Uterus (tissue), 4 donors: ENCODE measurements around the gene MLLT6. TPM values are rescaled to one million over a fixed set of nuclear protein-coding genes. Genes with fewer than 3 reads are reported as not detected.

ENCODE experiments used
- DNase-seq, 2 donors: peaks; one replicate each; pipeline ENCODE4 v3.0.0-alpha.2; 2019 to 2020
- H3K27ac ChIP-seq, 2 donors: fragments of 200-600 bp; sonication (generic); 1 replicate in 1 of 2; 2 replicates in 1 of 2; pipeline ENCODE4 v1.5.1; 2016 to 2018
- H3K27me3 ChIP-seq, 2 donors: fragments of 200-600 bp; sonication (generic); one replicate each; pipeline ENCODE4 v1.5.1; 2018 to 2019; ENCODE audit warnings: control low read depth in 1 of 2
- H3K36me3 ChIP-seq, 2 donors: fragments of 200-600 bp; sonication (generic); one replicate each; pipeline ENCODE4 v1.5.1; 2019; ENCODE audit warnings: control low read depth in 1 of 2
- H3K4me1 ChIP-seq, 2 donors: fragments of 200-600 bp; sonication (generic); one replicate each; pipeline ENCODE4 v1.5.1; 2018 to 2019; ENCODE audit warnings: control low read depth in 1 of 2
- H3K4me3 ChIP-seq, 2 donors: fragments of 200-600 bp; sonication (generic); 1 replicate in 1 of 2; 2 replicates in 1 of 2; pipeline ENCODE4 v1.5.1; 2018 to 2019; ENCODE audit warnings: mild to moderate bottlenecking in 1 of 2
- H3K9me3 ChIP-seq, 2 donors: fragments of 200-600 bp; sonication (generic); one replicate each; pipeline ENCODE4 v1.5.1; 2019; ENCODE audit warnings: control low read depth in 1 of 2
- POLR2A ChIP-seq, 2 donors: fragments of 450-650 bp; IDR thresholded peaks; one replicate each; pipeline ENCODE4 v1.6.1; 2016; ENCODE audit warnings: antibody characterized with exemption in 2 of 2, mild to moderate bottlenecking in 1 of 2, moderate library complexity in 1 of 2
- intact Hi-C: fragments of 100-400 bp; cut with DNase I; formaldehyde crosslinking; loops from one replicate; pipeline ENCODE4 v1.15.1; 2023; ENCODE audit warnings: low total_unique reads
- total RNA-seq, 4 donors: library from RNA; depleted of rRNA in 3 of 4; stranded (reverse); fragments of >200 nt in 3 of 4; gene quantifications; one replicate each; pipeline versions ENCODE4 v1.1.0 to v1.2.4, GENCODE V29; 2014 to 2023
- TF ChIP-seq, protein P1 (sequence below), 4 experiments: fragments of 200-600 bp in 2 of 4; fragments of 450-650 bp in 2 of 4; sonication (generic) in 2 of 4; IDR thresholded peaks; one replicate each; pipeline ENCODE4 v1.5.1; 2016 to 2019; ENCODE audit warnings: antibody characterized with exemption in 4 of 4, mild to moderate bottlenecking in 2 of 4, moderate library complexity in 1 of 4
- donor health status: DM: yes; HTN: yes; CAD: no.

Gene MLLT6
- total RNA-seq, 4 donors from 2014 or later: 32.3 to 218 (median 60.3) TPM

DNA sequence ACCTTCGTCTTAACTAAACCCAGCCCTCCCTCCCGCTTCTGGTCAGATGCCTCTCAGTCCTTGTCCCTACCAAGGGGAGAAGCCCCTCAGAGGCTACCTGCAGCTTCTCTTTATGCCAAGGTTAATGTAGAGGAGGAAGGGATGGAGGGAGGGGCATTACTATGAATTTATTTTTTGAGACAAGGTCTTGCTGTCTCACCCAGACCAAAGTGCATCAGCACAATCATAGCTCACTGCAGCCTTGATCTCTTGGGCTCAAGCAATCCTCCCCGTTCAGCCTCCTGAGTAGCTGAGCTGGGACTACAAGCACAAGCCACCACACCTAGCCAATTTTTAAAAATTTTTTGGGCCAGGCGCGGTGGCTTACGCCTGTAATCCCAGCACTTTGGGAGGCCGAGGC, 45.7 kb upstream of the MLLT6 start:
- Histone ChIP-seq H3K27ac (no peak overlapping the region), H3K27me3 (no peaks in the 10 kb centered on the region), H3K4me3 (no peak overlapping the region), H3K4me1 (peaks cover 0 to 7% of the 10 kb centered on the region in 2 donors), H3K36me3 (no peaks in the 10 kb centered on the region), H3K9me3 (no peaks in the 10 kb centered on the region)
- TF ChIP-seq, protein P1, sequence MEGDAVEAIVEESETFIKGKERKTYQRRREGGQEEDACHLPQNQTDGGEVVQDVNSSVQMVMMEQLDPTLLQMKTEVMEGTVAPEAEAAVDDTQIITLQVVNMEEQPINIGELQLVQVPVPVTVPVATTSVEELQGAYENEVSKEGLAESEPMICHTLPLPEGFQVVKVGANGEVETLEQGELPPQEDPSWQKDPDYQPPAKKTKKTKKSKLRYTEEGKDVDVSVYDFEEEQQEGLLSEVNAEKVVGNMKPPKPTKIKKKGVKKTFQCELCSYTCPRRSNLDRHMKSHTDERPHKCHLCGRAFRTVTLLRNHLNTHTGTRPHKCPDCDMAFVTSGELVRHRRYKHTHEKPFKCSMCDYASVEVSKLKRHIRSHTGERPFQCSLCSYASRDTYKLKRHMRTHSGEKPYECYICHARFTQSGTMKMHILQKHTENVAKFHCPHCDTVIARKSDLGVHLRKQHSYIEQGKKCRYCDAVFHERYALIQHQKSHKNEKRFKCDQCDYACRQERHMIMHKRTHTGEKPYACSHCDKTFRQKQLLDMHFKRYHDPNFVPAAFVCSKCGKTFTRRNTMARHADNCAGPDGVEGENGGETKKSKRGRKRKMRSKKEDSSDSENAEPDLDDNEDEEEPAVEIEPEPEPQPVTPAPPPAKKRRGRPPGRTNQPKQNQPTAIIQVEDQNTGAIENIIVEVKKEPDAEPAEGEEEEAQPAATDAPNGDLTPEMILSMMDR (IDR thresholded peaks at IDR 0.05): no peak
- TF ChIP-seq POLR2A (IDR thresholded peaks at IDR 0.05): no peak
- intact Hi-C loops: no loop called here
- DNase-seq: no peak

DNA sequence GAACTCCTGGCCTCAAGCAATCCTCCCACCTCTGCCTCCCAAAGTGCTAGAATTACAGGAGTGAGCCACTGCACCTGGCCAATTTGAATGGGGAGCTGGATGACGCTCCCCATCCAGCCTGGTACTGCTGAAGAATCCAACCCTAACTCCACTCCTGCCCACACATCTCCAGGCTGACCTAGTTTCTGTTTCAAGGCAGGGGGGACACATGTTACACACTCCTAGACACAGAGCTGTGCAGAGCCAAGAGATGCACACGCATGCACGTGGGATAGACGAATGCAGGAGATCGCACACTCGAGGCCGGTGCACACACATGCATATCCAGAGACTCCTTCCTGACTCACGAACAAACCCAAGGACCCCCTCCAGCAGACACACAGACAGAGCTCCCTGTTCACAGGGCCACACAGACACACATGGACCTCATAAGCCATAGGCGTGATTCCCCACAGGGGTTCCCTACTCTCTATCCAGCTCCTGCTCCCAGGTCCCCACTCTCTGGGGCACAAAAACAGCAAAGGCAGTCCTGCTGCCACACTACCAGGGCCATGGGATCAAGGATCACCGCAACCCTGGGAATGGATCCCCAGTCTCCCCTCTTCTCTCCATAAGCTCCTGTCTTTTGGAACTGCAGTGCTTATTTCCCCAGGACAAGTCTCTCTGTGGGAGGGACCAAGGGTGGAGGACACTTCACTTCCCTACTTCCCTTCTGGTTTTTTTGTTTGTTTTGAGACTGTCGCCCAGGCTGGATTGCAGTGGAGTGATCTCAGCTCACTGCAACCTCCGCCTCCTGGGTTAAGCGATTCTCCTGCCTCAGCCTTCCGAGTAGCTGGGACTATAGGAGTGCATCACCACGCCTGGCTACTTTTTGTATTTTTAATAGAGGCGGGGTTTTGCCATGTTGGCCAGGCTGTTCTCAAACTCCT, 44.7 kb upstream of the MLLT6 start:
- TF ChIP-seq, protein P1 (IDR thresholded peaks at IDR 0.05): no peak
- no peak for TF ChIP-seq POLR2A (IDR thresholded peaks at IDR 0.05)
- intact Hi-C loops: loop anchor here (10.0 kb wide), 1 partner anchor 86 kb away; no protein-coding TSS in a partner anchor
- Histone ChIP-seq H3K4me3 (no peak overlapping the region), H3K27me3 (no peaks in the 10 kb centered on the region), H3K27ac (no peak overlapping the region), H3K9me3 (no peaks in the 10 kb centered on the region), H3K4me1 (no peaks in the 10 kb centered on the region), H3K36me3 (no peaks in the 10 kb centered on the region)
- peak in 1 of 2 donors; percentile 2 for DNase-seq

DNA sequence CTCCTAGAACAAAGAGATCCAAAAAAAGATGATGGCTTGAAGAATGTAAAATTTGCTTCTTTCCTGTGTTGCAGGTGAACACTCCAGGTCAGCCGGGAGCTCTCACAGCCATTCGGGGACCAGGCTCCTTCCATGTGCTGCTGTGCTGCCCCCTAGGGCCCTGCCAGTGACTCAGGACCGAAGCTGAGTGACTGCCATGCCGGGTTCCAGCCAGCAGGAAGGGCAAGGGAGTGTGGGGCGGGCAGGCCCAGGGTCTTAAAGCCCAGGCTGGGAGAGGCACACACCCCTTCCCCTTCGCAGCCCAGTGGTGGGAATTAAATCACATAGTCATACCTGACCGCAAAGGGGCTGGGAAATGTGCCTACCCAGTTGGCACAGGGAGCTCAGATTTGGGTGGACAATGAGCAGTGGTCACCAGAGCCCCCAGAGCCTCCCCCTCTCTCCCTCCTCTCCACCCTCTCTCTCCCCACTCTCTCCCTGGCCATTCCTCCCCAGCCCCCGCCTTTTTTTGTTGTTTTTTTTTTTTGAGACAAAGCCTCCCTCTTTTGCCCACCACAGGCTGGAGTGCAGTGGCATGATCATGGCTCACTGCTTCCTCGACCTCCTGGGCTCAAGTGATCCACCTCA, 41.8 kb upstream of the MLLT6 start:
- H3K27ac ChIP-seq: no peak overlapping the region
- intact Hi-C loops: loop anchor here (10.0 kb wide), 1 partner anchor 88 kb away; no protein-coding TSS in a partner anchor
- TF ChIP-seq POLR2A (IDR thresholded peaks at IDR 0.05): no peak
- TF ChIP-seq, protein P1 (IDR thresholded peaks at IDR 0.05): peak in 2 of 4 experiments; percentile 40 to 45
- no peak overlapping the region for H3K4me3 ChIP-seq
- no peaks in the 10 kb centered on the region for H3K36me3 ChIP-seq
- no peaks in the 10 kb centered on the region for H3K4me1 ChIP-seq
- no peaks in the 10 kb centered on the region for H3K9me3 ChIP-seq
- no peak for DNase-seq
- no peaks in the 10 kb centered on the region for H3K27me3 ChIP-seq

DNA sequence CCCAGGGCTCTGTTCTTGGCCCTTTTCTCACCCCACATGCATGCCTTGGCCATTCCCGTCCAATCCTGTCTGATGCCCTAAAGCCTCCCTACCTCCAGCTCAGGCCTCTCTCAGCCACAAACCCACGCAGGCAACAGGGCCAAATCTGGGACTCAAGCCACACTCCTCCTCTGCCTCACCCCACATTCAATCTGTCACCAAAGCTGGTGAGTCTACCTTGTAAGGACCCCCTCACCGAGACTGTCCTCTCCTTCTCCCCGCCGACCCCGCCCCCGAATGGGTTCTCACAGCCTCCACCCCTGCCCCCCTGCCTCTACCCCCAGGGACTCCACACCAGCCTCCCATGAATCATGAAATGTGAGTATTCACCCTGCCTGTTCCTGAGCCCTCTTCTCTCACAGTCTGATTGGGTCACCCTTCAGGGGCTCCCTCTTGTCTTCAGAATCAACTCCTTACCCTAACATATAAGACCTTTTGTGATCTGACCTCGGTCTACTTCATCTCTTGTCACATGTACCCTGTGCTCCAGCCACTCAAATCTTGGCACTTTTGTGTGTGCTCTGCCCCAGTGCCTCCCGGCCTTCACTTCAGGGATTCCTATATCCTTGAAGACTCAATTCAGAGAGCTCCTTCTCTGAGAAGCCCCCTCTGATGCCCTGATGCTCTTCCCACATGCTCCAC, 41.0 kb upstream of the MLLT6 start:
- Histone ChIP-seq H3K4me3 (no peak overlapping the region), H3K36me3 (no peaks in the 10 kb centered on the region), H3K27ac (no peak overlapping the region), H3K4me1 (no peaks in the 10 kb centered on the region), H3K9me3 (no peaks in the 10 kb centered on the region), H3K27me3 (no peaks in the 10 kb centered on the region)
- intact Hi-C loops: loop anchor here (10.0 kb wide), 1 partner anchor 89 kb away; no protein-coding TSS in a partner anchor
- TF ChIP-seq POLR2A (IDR thresholded peaks at IDR 0.05): no peak
- TF ChIP-seq, protein P1 (IDR thresholded peaks at IDR 0.05): no peak
- no peak for DNase-seq
